Measurements from ENCODE around the gene SLC24A5.

DNA sequence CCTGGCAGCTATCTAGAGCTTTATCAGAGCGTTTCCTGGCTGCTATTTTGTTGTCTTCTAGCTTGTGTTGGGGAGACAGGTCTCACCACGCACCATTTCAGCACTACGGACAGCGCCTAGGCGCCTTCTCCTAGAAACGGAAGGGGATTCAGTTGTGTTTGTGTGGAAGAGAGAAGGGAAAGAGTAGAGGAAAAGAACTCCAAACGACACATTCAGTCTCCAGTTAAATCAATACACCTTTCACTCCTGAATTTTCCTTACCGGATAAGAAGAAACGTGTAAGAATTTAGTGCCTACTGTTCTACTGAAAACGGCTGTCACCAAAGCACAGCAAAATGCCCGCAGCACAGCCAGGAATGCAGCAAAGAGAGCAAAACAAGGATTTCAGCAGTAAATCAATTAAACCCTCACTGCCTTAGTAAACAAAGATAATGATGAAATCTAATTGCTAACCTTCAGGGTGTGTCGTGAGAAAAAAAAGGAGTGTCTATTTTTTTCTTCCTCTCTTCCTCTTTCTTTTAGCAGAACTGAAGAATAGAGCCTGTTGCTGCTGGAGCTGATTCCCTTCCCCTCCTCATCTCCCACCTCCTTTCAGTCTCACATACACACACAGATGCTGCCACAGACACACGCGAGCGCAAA lies 70.3 kb downstream of the SLC24A5 start:
- TF ChIP-seq, protein P1, sequence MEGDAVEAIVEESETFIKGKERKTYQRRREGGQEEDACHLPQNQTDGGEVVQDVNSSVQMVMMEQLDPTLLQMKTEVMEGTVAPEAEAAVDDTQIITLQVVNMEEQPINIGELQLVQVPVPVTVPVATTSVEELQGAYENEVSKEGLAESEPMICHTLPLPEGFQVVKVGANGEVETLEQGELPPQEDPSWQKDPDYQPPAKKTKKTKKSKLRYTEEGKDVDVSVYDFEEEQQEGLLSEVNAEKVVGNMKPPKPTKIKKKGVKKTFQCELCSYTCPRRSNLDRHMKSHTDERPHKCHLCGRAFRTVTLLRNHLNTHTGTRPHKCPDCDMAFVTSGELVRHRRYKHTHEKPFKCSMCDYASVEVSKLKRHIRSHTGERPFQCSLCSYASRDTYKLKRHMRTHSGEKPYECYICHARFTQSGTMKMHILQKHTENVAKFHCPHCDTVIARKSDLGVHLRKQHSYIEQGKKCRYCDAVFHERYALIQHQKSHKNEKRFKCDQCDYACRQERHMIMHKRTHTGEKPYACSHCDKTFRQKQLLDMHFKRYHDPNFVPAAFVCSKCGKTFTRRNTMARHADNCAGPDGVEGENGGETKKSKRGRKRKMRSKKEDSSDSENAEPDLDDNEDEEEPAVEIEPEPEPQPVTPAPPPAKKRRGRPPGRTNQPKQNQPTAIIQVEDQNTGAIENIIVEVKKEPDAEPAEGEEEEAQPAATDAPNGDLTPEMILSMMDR (IDR thresholded peaks at IDR 0.05) = no peak
- peak; percentile 46 for TF ChIP-seq EZH2 (IDR thresholded peaks at IDR 0.05)
